Activated T-helper 1 cell treated with anti-CD3 and anti-CD28 coated beads, Interleukin-2, amount 50 U/mL, for 16 hours (primary cell): ENCODE results near the gene GTSE1.

Source experiments
- DNase-seq, 2 donors: peaks; one replicate each; pipeline ENCODE4 v3.0.0-alpha.2; 2020; ENCODE audit warnings: low read depth in 1 of 2, low spot score in 1 of 2

The GTSE1 gene

DNA sequence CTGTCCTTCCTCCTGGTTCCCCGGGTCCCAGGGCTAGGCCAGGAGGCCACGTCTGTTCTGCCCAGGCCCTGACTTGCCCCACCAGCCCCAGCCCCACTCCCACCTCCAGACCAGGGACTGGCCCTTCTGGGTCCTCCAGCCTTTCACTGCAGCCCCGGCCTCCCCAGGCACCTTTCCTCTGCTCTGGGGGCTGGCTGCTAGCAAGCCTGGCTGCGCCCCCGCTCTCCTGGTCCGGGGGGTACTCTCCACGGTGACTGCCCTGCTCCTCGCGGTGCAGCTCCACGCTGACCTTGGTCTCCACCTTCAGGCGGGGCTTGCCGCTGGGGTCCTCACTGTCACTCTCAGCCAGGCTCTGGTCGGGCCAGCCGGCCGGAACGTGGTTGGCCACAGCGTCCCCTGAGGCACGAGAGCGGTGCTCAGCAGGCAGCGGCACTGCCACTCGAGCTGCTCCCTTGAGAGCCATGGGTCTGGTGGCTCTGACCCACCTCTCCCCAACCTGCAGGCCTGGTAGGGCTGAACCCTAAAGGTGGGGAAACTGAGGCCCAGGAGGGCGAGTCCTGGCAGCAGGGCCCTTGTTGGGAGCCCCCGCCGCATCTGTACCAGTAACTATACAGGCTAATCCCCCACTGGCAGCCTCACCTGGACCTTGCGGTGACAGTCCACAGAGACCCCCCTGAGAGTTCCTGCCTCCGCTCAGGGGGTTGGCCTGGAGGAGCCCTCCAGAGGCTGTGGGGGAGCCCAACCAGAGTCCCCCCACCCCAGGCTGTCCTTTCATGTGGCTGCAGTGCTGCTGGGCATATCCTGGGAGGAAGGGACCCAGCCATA is 67.9 kb downstream of the GTSE1 start:
- no peak for DNase-seq

DNA sequence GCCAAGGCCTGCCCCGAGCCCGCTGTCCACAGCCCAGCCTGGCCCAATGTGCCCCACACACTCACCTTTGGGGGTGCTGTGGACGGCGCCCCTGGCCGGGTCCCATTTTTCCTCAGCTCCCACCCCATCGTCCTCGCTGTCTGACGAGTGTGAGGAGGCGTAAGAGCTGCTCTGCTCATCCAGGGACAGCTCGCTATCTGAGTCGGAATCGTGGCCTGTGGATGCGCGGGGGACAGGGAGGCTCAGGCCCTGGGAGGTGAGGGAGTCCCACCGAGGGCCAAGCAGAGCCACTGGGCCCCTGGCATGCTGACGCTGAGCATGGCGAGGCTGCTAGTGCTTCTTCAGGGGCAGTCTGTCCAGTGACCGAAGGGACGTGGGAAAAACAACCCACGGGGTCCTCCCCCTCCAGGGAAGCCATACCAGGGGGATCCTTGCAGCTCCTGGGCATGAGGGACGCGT is 68.5 kb downstream of the GTSE1 start:
- DNase-seq, result no peak

DNA sequence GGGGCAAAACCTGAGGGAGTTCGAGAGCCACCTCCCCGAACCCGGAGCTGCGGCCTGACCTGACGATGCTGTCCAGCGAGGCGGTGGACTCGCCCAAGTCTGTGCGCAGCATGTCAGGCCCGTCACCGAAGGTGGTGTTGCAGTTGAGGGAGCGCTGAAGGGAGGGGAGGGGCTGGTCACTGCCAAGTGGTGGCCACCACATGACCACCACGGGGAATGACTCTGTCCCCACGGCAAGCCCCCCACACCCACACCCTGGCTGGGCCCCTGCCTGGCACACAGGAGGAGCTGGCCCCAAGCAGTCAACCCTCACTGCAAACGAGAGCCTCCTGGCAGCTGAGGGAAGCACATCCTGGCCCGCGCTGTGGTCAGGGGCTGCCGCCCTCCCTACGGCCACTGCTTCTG is 69.7 kb downstream of the GTSE1 start:
- DNase-seq, result no peak

DNA sequence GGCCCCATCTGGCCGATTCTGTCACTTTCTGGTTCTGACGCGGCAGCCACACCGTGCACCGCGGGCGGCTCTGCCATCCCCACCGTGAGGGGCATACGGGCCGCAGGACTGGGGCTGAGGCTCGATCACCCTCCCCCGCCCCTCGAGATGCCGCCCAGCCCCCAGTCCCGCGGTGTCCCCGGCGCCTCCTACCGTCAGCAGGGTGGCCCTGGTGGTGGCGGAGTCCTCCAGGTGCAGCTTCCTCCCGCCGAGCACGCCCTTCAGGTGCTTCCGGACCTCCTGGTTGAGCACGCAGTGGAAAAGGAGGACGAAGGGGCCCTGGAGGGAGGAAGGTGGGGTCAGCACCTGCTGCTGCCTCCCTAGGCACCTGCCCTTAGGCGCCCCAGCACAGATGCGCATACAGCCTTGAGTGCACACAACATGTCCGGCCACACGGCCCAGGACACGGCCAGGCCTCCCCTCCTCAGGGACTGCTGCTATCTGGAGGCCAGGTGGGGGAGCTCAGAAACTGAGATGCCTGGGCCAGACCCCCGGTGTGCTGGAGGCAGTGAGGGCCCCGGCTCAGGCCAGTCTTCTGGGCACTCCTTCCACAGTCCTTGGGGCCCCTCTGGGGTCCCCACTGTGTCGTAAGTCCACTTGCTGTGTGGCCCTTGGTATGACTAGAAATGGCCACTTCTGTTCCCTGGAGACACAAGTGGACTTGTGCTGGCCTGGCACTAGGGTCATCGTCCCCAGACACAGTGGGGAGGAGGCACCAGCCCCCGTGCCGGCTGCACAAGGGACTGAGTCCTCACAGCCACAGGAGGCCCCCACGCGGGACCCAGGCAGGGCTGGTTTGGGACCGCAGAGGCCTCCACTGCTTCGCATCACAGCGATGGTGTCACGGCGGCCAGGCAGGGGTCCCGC is 70.4 kb downstream of the GTSE1 start:
- DNase-seq, result no peak

DNA sequence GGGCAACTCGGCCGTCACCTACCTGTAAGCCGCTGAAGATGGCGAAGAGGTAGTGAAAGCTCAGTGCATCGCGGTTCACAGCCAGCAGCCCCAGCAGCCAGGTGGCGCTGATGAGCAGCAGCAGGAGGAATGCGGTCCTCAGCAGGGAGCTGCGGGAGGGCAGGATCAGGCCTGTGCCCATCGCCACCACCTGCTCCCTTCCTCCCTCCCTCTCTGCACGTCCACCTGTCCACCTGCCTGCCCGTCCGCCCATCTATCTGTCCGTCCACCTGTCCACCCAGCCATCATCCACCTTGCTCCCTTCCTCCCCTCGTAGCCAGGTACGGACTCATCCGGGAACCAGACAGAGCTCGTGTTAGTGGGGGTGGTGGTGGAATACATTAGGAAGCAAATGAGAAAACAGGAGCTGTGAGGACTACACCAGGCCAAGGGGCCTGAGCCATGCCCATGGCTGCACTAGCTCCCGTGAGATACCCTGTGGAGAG is 71.1 kb downstream of the GTSE1 start:
- peak; percentile 37 for DNase-seq

DNA sequence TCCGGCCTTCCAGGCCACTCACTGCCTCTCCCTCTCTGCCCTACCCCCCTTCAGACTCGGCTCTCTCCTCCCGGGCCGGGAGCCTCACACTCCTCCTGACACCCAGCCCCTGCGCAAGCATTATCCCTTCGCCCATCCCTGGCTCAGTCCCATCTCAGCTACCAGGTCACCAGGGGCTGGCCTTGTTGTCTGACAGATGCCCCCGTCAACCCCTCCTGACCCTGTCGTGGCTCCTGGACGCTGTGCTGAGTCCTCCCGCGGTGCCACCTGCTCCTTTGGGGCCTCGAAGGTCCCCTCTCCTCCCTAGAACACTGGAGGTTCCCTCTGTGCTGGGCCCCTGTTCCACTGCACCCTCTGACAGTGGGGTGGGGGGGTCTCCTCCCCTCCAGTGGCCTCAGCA is 71.8 kb downstream of the GTSE1 start:
- no peak for DNase-seq

DNA sequence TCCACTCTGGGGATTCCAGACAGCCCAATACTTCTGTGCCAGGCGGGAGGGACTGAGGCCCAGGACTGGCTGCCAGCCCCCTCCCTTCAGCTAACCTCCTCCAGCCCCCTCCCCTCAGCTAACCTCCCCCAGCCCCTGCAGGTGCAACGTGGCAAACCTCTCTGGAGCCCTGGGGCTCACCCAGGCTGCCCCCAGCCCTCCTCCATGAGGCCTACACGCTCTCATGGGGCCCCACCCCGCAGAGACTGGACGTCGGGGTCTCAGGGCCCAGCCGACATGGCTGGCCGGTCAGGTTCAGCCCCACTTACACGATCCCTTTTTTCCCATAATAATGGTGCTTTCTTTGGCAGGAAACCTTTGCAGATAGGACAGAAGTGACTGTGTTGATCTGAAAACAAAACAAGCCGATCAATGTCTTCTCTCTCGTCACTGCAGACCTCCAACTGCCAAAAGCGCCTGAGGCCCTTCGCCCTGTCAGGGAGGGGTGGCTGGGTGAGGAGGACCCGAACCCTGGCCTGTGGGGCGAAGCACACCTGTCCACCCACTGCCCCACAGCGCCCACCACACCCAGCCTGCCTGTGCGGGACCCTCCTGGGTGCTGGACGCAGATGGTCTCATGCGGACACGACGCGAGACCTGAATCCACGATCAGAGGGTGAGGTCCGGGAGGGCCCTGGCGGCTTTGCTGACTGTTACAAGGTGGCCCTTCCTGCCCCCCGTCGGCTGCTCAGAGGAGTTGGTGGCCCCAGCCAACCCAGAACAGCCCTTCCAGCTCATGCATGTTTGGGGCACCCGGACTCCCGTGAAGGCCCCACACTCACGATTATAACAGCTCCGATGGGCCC is 72.4 kb downstream of the GTSE1 start:
- DNase-seq, result no peak

DNA sequence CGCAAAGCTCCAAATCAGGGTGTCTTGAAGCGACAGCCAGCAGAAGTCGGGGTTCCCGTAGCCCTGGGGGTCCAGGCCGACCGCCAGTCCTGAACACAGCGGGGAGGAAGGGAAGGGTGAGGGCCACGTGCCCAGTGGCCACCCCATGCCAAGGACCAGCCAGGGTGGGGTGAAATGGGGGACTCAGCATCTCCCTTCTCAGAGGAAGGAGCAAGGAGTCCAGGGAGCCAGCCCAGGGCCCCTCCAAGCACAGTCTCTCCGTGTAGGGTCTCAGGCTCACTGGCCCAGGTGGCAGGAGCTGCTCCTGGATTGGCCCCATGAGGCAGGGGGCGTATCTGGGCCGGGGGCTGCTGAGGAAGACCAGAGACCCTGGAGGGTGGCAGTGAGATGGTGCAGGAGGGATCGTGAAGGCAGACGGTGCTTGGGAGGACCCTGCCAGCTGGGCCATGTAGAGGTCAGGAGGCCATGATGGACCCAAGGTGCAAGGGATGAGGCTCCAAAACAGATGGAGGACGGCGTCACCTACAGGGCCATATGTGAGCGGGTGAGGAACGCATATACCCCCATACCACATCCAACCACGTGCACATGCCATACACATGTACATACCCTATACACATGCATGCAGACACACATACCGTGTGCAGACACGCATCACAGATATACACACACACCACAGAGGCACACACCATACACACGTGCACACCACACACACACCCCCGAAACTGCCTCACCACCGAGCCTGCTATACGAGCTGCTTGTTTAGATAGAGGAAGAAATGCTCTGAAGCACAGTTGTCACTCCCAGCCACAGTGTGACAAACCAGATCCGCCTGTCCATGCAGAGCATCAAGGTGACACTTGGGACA is 73.3 kb downstream of the GTSE1 start:
- DNase-seq, result no peak

DNA sequence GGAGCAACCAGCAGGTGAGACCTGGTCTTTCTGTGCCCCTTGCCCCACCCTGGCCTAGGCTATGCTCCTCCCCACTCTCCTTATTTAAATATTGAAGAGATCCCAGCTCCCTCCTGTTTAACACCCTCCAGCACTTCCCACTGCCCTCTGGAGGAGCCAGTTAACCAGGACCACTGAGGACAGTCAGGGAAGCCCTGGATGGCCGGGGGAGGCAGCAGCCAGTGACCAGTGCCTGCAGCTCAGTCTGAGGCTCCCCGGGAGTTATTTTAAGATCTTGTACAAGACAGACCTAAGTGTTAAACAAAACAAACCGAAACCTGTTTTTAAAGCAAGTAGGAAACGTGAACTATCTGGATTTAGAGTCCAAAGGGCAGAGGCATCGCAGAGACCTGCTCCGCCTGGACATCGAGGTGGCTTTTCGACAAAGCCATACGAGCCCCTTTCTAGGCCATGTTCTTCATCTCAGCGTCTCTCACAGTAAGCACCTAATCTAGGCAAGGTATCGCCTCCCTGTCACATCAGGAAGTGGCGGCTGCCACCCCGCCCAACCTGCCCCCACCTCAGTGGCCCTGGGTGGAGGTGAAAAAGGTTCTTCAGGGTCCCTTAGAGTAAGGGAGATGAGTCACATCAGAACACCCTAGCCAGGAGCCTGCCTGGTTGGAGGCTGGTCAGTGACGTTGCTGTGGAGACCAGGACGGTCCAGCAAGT is 74.1 kb downstream of the GTSE1 start:
- no peak for DNase-seq

DNA sequence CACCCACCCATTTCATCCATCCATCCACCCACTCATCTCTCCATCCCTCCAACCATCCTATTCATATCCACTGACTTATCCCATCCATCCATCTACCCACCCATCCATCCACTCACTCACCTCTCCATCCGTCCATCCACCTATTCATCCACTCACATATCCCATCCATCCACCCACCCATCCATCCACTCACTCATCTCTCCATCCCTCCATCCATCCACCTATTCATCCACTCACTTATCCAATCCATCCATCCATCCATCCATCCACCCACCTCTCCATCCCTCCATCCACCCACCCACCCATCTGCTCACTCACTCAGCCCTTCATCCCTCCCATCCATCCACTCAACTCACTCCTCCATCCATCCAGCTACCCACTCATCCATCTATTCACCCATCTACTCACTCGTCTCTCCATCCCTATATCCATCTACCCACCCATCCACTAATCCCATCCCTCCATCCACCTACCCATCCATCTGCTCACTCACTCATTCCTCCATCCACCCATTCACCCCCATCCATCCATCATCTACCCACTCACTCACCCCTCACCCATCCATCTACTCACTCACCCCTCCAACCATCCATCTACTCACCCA is 75.1 kb downstream of the GTSE1 start:
- no peak for DNase-seq

DNA sequence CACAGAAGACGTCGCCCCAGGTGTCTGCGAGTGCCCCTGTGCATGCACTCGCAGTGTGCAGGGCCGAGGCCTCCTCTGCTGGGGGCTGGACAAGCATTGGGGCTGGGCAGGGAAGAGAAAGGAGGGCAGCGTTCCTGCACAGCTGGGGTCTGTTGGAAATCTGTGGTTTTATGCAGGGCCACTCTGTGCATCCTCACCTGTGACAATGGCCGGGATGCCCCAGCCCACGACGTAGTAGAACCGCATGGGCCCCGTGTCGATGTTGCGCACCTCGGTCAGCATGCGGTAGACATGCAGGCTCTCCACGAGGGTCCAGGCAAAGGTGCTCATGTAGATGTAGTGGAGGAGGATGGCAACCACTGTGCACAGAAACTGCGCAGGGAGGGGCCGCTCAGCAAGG is 76.0 kb downstream of the GTSE1 start:
- DNase-seq, result no peak

DNA sequence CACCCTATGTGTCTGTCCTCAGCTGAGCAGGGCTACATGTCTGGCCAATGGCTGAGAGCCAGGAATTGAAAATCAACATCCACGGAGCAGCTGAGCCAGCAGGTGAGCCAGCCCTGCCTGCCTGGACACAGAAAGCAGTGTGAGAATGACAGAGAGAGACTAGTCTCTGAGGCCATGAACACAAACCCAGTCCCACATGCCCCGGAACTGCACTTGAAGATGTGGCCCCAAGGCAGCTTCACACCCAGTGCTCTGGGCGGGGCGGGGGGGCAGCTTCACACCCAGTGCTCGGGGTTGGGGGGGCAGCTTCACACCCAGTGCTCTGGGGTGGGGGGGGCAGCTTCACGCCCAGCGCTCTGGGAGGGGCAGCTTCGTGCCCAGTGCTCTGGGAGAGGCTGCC is 76.5 kb downstream of the GTSE1 start:
- DNase-seq, result no peak

DNA sequence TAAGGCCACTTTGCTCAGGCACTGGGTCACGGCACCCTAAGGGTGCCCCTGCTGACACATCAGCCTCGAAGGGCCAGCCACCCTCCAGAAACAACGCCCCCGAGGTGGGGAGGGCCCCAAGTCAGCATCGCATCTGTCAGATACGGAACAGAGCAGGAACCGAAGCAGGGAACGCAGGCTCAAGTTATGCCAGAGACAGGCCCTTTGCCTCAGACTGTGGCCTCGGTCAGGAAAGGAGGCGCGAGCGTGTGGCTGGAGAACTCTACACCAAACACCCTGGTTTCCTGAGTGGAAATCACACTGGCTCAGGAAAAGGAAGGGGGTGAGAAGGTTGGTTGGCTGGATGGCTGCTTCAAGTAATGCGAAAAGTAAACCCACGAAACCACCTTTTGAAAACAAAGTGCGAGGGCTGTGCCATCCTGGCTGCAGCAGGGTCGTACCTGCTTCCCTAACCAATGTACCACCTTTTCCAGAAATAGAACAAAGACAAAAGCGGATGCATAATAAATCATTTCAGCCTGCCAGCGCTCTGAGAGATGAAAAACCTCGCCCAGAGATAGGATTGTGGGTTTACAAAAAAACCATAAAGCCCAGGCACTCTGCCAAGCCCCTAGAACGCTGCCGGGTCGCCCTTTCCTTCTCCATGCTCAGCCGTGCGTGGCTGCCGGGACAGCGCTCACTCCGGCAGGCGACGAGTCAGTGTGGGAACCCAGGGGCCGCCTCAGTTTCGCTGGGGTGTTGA is 77.4 kb downstream of the GTSE1 start:
- DNase-seq, result no peak

DNA sequence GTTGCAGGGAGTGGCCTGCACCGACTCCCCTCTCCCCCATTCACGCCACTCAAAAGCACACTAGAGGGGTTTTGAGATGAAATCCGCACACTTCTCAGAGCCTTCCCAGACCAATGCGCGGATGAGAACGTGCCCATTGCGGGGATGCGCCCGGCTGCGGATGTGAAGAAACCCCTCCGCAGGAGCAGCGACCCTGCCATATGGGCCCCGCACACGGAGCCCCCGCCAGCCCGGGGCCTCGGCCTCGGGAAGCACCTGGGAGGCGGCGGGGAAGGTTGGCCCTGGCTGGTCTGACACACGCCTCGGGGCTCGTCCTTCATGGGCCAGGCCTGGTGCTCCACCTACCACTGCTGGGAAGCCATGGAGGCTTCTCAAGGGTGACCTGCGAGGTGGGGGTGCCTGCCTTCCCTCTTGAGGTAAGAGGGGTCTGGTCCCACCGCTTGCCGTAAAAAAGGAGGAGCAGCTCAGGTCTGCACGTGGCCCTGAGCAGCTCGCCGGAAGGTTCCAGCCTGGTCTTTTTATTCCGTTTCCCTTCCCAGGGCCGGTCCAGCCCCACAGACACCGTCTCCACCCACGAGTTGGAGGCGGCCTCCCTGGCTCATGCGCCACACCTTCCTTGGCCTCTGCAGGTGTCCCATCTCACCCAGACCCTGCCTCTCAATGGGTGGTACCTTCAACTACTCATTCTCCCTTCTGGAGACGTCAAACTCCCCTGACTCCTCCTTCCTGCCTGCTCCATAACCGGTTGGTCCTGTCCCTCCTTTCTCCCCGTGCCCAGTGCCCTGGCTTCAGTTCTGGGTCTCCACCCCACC is 78.2 kb downstream of the GTSE1 start:
- DNase-seq, result no peak

DNA sequence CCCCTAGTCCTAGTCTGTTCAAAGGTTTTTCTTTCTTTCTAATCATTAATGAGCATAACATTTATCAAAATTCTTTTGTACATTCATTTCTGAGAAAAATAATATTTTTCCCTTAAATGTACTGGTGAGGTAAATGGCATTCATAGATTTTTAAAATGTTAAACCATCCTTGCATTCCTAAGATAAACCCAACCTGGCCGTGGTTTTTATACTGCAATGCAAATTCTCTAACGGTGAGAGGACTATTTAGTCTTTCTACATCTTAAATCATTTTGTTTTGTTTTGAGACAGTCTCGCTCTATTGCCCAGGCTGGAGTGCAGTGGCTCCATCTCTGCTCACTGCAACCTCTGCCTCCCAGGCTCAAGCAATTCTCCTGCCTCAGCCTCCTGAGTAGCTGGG is 79.4 kb downstream of the GTSE1 start:
- DNase-seq, result no peak

DNA sequence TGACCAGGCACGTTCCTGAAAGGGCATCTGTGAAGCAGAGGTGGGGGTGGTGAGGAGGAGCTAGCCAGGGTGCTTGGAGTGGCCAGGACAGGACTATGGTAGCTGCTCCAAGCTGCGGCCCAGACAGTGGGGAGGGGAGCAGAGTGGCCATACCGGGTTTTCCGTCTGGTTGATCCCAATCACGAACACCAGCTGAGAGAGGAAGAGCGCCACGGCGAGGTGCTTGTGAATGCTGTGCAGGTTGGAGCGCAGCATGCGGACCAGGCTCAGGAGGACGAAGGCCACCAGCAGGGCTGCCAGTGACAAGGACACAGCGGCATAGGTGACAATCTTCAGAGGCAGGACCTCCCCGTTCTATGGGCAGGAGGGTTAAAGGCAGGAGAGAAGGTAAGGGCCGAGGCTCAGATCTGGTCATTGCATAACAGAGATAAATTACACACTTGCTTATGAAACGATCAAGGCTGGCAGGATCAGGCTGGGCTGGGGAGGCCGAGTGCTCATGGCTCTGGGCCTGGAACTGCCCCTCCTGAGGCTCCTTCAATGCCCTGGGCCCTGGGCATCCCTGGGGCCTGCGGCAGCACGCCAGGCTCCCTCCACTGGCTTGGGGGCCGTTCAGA is 80.3 kb downstream of the GTSE1 start:
- no peak for DNase-seq
